HG02610 (cell line): ENCODE measurements around the gene NARF.

Experiments
- ATAC-seq: cut with Tn5 transposase; IDR thresholded peaks from one replicate; pipeline ENCODE4 v1.9.1; 2021; ENCODE audit warnings: mild to moderate bottlenecking, moderate library complexity; ENCODE audit not compliant: unreplicated experiment

Gene NARF

GRCh38 chr17:82433560-82434215, 24.9 kb upstream of the NARF start:
- ATAC-seq: no peak

GRCh38 chr17:82434216-82434565, 24.4 kb upstream of the NARF start:
- ATAC-seq: no peak

- no peak for ATAC-seq
Observed at GRCh38 chr17:82435103-82435502, 23.4 kb upstream of the NARF start.

- no peak for ATAC-seq
Observed at GRCh38 chr17:82435601-82436583, 22.6 kb upstream of the NARF start.

GRCh38 chr17:82436601-82437324, 21.8 kb upstream of the NARF start:
- ATAC-seq: no peak

- no peak for ATAC-seq
Observed at GRCh38 chr17:82437325-82437668, 21.2 kb upstream of the NARF start.

GRCh38 chr17:82438401-82439193, 19.9 kb upstream of the NARF start:
- ATAC-seq: no peak

- ATAC-seq: no peak
Observed at GRCh38 chr17:82439194-82439828, 19.2 kb upstream of the NARF start.

GRCh38 chr17:82439829-82440365, 18.6 kb upstream of the NARF start:
- no peak for ATAC-seq

- no peak for ATAC-seq
Observed at GRCh38 chr17:82440469-82440981, 18.0 kb upstream of the NARF start.

- no peak for ATAC-seq
Observed at GRCh38 chr17:82440991-82441627, 17.4 kb upstream of the NARF start.

GRCh38 chr17:82441691-82442487, 16.7 kb upstream of the NARF start:
- no peak for ATAC-seq

GRCh38 chr17:82442643-82443464, 15.7 kb upstream of the NARF start:
- ATAC-seq: no peak

- no peak for ATAC-seq
Observed at GRCh38 chr17:82443465-82444283, 14.9 kb upstream of the NARF start.

GRCh38 chr17:82444284-82444893, 14.2 kb upstream of the NARF start:
- ATAC-seq: no peak

- ATAC-seq: no peak
Observed at GRCh38 chr17:82444941-82445521, 13.5 kb upstream of the NARF start.
